Measurements from ENCODE around the gene IER5. TPM values are rescaled to one million over a fixed set of nuclear protein-coding genes. Genes with fewer than 3 reads are reported as not detected.

IER5 gene
- total and polyA plus RNA-seq, 9 of the 15 experiments (the other 6 are each of a cell fraction or from before 2014, with no cell fraction given) = 2.4 to 32.1 (median 12.0) TPM

- ChIA-PET POLR2A (interaction anchor here (0.6 to 12.3 kb wide), 12 partner anchors 8 to 1274 kb away, joined by 3 to 257 read pairs (median 4); partner anchors contain the start of gene IER5), CTCF (ENCODE audit: low intra/inter-chr PET ratio) (interaction anchor here (0.6 to 0.7 kb wide), 2 partner anchors 9 to 212 kb away, joined by 3 read pairs; no protein-coding TSS in a partner anchor)
- peak overlapping the region; percentile 91 for H2AFZ ChIP-seq (ENCODE audit: low read depth, low read length)
- peaks cover 4% of the 10 kb centered on the region; the same call in 1 of the 3 replicates for H3K79me2 ChIP-seq (ENCODE audit: control insufficient read depth, insufficient read depth, low read length)
- DNase-seq (ENCODE audit: extremely low read depth in 1 of 4, low spot score in 3 of 4) (peak in 3 of 4 experiments; percentile 65 to 72 (median 71)), FAIRE-seq (no peak), ATAC-seq (no peak)
- peak overlapping the region; percentile 89 for H3K4me2 ChIP-seq (ENCODE audit: insufficient read depth, low read length)
- H3K4me3 ChIP-seq = peak overlapping the region; percentile 63
- H3K27me3 ChIP-seq (ENCODE audit: control insufficient read depth in 2 of 2, insufficient read depth in 2 of 2, low read length in 2 of 2) = no peaks in the 10 kb centered on the region
- H3K36me3 ChIP-seq (ENCODE audit: control insufficient read depth, insufficient read depth, low read length) = no peaks in the 10 kb centered on the region
- no peaks in the 10 kb centered on the region for H3K9me1 ChIP-seq (ENCODE audit: control insufficient read depth, insufficient read depth, low read length)
- peak overlapping the region; percentile 86 for H3K27ac ChIP-seq (ENCODE audit: extremely low read depth, low read depth, low read length)
- no peaks in the 10 kb centered on the region for H4K20me1 ChIP-seq (replicated peaks; ENCODE audit: control insufficient read depth, insufficient read depth, low read length)
- in situ Hi-C loops (cut with MboI) = no loop called here
- intact Hi-C loops (cut with micrococcal nuclease) = loop anchor here (1.0 to 2.0 kb wide), 2 partner anchors 16 to 24 kb away; partner anchors contain the start of gene IER5
- H3K4me1 ChIP-seq (replicated peaks in 1 of 2; ENCODE audit: control insufficient read depth in 2 of 2, insufficient read depth in 2 of 2, low read length in 2 of 2) = peaks cover 31 to 71% of the 10 kb centered on the region in 2 experiments
- no peaks in the 10 kb centered on the region for H3K9me3 ChIP-seq (replicated peaks; ENCODE audit: control insufficient read depth, insufficient read depth, low read depth, low read length)
- 0% methylated on average over 28 of the region's 28 CpGs for WGBS (ENCODE audit: insufficient coverage, low coverage, missing lambda C conversion rate)
- peak overlapping the region; percentile 79 to 90 for H3K9ac ChIP-seq (ENCODE audit: insufficient read depth in 1 of 2, low read depth in 2 of 2, low read length in 2 of 2)
- BruUV-seq (replicated peaks) = no TSS peak
- TF ChIP-seq POLR2B (IDR thresholded peaks at IDR 0.05; ENCODE audit: low read depth, partially characterized antibody) = peak; percentile 67
- TF ChIP-seq SMARCC2 (IDR thresholded peaks at IDR 0.05; ENCODE audit: low read depth) = peak; percentile 41; the same call in 1 of the 2 replicates
- TF ChIP-seq, protein P1, sequence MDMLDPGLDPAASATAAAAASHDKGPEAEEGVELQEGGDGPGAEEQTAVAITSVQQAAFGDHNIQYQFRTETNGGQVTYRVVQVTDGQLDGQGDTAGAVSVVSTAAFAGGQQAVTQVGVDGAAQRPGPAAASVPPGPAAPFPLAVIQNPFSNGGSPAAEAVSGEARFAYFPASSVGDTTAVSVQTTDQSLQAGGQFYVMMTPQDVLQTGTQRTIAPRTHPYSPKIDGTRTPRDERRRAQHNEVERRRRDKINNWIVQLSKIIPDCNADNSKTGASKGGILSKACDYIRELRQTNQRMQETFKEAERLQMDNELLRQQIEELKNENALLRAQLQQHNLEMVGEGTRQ (CRISPR knock-in tag; IDR thresholded peaks at IDR 0.05) = no peak
- TF ChIP-seq HSF4 (CRISPR knock-in tag; IDR thresholded peaks at IDR 0.05; ENCODE audit: borderline replicate concordance) = no peak
- no peak for TF ChIP-seq POLR2G (IDR thresholded peaks at IDR 0.05; ENCODE audit: low read depth, low read length)
- TF ChIP-seq TCF7 (IDR thresholded peaks at IDR 0.05; ENCODE audit: borderline replicate concordance) = peak; percentile 68; the same call in 1 of the 2 replicates
- no peak for TF ChIP-seq RBM14 (IDR thresholded peaks at IDR 0.05; ENCODE audit: borderline replicate concordance, insufficient read depth, low read depth, low read length)
- TF ChIP-seq CREM (IDR thresholded peaks at IDR 0.05; ENCODE audit: low read depth) = no peak
- TF ChIP-seq, protein P2, sequence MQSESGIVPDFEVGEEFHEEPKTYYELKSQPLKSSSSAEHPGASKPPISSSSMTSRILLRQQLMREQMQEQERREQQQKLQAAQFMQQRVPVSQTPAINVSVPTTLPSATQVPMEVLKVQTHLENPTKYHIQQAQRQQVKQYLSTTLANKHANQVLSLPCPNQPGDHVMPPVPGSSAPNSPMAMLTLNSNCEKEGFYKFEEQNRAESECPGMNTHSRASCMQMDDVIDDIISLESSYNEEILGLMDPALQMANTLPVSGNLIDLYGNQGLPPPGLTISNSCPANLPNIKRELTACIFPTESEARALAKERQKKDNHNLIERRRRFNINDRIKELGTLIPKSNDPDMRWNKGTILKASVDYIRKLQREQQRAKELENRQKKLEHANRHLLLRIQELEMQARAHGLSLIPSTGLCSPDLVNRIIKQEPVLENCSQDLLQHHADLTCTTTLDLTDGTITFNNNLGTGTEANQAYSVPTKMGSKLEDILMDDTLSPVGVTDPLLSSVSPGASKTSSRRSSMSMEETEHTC (IDR thresholded peaks at IDR 0.05) = 0 out of 2 replicates have a peak, but pooled peaks have one; percentile 6
- no peak for TF ChIP-seq ZNF41 (CRISPR knock-in tag; conservative IDR thresholded peaks at IDR 0.05)
- no peak for TF ChIP-seq MTA1 (IDR thresholded peaks at IDR 0.05; ENCODE audit: borderline replicate concordance)
- TF ChIP-seq HNRNPK (IDR thresholded peaks at IDR 0.05; ENCODE audit: low read depth, low read length, poor library complexity, severe bottlenecking) = no peak
- TF ChIP-seq ZNF174 (CRISPR knock-in tag; IDR thresholded peaks at IDR 0.05) = no peak
- TF ChIP-seq SMARCA4 (IDR thresholded peaks at IDR 0.05) = peak; percentile 53; the same call in 1 of the 2 replicates
- TF ChIP-seq SP1 (CRISPR knock-in tag; IDR thresholded peaks at IDR 0.05) = peak; percentile 69; the same call in 1 of the 2 replicates
- TF ChIP-seq DACH1 (IDR thresholded peaks at IDR 0.05; ENCODE audit: partially characterized antibody) = no peak
- peak; percentile 65 for TF ChIP-seq DMBX1 (CRISPR knock-in tag; IDR thresholded peaks at IDR 0.05; ENCODE audit: borderline replicate concordance)
- TF ChIP-seq, protein P3, sequence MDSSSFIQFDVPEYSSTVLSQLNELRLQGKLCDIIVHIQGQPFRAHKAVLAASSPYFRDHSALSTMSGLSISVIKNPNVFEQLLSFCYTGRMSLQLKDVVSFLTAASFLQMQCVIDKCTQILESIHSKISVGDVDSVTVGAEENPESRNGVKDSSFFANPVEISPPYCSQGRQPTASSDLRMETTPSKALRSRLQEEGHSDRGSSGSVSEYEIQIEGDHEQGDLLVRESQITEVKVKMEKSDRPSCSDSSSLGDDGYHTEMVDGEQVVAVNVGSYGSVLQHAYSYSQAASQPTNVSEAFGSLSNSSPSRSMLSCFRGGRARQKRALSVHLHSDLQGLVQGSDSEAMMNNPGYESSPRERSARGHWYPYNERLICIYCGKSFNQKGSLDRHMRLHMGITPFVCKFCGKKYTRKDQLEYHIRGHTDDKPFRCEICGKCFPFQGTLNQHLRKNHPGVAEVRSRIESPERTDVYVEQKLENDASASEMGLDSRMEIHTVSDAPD (CRISPR knock-in tag; IDR thresholded peaks at IDR 0.05) = no peak
- TF ChIP-seq PHB2 (IDR thresholded peaks at IDR 0.05; ENCODE audit: low read depth) = no peak
- TF ChIP-seq ETV1 (tag; conservative IDR thresholded peaks at IDR 0.05; ENCODE audit: low read depth) = no peak
- peak; percentile 14; the same call in 1 of the 2 replicates for TF ChIP-seq TCF7L2 (IDR thresholded peaks at IDR 0.05; ENCODE audit: low read depth, low read length)
- no peak for TF ChIP-seq ZNF561 (CRISPR knock-in tag; conservative IDR thresholded peaks at IDR 0.05)
Observed at GRCh38 chr1:181104790-181105133, 16.3 kb downstream of the IER5 start.
